Cardiac fibroblast (primary cell): Measurements from ENCODE around the gene GDI2.
"Not testable (repeated sequence)": the region's sequence is repeated elsewhere in the genome, so short reads cannot be mapped to it uniquely, and the experiment has no call there.

Experiments
- DNase-seq, 2 donors: peaks; one replicate each; pipeline versions ENCODE4 v3.0.0 to v3.0.0-alpha.2; 2010; ENCODE audit warnings: low read depth in 2 of 2
- H3K4me3 ChIP-seq, 2 donors: replicated peaks in 1 of 2; 1 replicate in 1 of 2; 2 replicates in 1 of 2; pipeline ENCODE4 v1.5.1; 2011; ENCODE audit warnings: low read depth in 2 of 2, low read length in 2 of 2, mild to moderate bottlenecking in 2 of 2, moderate library complexity in 1 of 2
- CTCF ChIP-seq: IDR thresholded peaks from one replicate; pipeline ENCODE4 v1.5.1; 2011; ENCODE audit warnings: low read depth, mild to moderate bottlenecking, low read length, inconsistent platforms

GDI2 gene

GRCh38 chr10:5828725-5829124, 15.5 kb upstream of the GDI2 start:
- no peak for DNase-seq
- no peak overlapping the region for H3K4me3 ChIP-seq
- TF ChIP-seq CTCF: no peak

DNA sequence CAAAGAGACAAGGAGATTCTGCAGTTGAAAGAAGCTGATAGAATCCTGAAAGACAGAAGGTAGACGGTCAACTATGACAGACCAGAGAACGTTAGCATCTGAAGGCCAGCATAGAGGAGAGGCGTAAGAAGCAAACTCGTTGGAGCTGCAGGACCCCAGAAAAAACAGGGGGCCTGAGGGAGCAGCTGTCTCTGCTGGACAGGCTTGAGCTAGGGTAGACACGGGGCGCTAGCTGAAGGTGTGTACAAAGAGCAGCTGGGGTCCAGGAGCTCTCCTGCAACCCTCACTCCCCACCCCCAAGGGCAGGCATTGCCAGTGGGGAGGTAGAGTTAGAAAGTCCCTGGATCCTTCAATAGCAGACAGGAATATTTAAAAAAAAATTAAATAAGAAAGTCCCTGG, 14.6 kb upstream of the GDI2 start:
- no peak for TF ChIP-seq CTCF
- H3K4me3 ChIP-seq: no peak overlapping the region
- no peak for DNase-seq

DNA sequence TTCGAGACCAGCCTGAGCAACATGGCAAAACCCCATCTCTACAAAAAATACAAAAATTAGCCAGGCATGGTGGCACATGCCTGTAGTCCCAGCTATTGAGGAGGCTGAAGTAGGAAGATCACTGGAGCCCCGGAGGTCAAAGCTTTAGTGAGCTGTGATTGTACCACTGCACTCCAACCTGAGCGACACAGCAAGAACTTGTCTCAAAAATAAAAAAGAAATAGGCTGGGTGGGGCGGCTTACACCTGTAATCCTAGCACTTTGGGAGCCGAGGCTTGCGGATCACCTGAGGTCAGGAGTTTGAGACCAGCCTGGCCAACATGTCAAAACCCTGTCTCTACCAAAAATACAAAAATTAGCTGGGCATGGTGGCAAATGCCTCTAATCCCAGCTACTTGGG, 13.3 kb upstream of the GDI2 start:
- DNase-seq, H3K4me3 ChIP-seq: not testable (repeated sequence)

DNA sequence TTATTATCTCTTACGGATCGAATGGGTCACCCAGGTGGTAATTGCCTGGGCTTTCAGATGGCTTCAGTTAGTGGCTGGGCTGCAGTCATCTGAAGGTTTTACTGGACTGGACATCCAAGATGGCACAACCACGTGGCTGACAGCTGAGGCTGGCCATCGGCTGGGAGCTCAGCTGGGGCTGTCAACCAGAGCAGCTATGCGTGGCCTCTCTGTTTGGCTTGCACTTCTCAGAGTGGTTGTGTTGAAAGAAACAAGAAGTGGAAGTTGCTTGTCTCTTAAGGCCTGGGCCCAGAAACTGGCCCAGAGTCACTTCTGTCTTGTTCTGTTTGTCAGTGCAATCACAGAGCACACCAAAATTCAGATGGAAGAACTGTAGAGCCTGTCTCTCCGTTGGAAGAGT, 5.7 kb upstream of the GDI2 start:
- TF ChIP-seq CTCF: no peak
- DNase-seq: no peak
- no peak overlapping the region for H3K4me3 ChIP-seq

- DNase-seq: no peak
- no peak for TF ChIP-seq CTCF
- H3K4me3 ChIP-seq: no peak overlapping the region
These were observed 4.8 kb upstream of the GDI2 start for GRCh38 chr10:5818048-5818331.

DNA sequence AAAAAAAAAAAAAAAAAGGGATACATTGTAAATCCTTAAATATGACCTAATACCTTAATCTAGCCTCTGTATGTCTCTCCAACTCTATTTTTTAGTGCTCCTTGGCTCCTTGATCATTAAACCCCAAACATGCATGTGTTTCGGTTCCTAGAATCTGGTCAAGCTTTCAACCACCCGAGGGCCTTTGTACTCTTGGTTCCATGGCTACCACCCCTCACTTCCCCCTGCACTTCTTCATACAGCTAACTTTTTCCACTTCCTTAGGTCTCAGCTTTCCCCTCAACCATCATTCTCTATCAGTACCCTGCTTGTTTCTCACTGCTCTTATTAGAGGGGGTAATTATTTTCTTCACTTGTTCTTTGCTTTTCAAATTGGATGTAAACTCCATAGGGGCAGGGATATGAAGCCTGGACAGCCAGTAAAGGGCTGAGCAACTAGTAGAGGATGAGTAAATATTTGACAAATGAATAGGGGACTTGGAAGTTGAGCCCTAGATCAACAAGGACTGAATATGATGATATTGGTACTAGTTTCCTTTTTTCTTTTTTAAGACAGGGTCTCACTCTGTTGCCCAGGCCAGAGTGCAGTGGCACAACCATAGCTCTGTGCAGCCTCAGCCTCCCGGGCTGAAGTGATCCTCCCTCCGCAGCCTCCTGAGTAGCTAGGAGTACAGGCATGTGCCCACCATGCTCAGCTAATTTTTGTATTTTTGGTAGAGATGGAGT, 4.3 kb upstream of the GDI2 start:
- no peak overlapping the region for H3K4me3 ChIP-seq
- no peak for TF ChIP-seq CTCF
- DNase-seq: no peak

GRCh38 chr10:5816170-5816569, 2.9 kb upstream of the GDI2 start:
- TF ChIP-seq CTCF: no peak
- DNase-seq: no peak
- H3K4me3 ChIP-seq: no peak overlapping the region
